GM18520 (cell line): ENCODE data around the gene CCL1.
"Not testable (repeated sequence)": the region's sequence is repeated elsewhere in the genome, so short reads cannot be mapped to it uniquely, and the experiment has no call there.

Experiments
- ATAC-seq: cut with Tn5 transposase; IDR thresholded peaks from one replicate; pipeline ENCODE4 v1.9.1; 2021; ENCODE audit not compliant: unreplicated experiment

Gene CCL1

DNA sequence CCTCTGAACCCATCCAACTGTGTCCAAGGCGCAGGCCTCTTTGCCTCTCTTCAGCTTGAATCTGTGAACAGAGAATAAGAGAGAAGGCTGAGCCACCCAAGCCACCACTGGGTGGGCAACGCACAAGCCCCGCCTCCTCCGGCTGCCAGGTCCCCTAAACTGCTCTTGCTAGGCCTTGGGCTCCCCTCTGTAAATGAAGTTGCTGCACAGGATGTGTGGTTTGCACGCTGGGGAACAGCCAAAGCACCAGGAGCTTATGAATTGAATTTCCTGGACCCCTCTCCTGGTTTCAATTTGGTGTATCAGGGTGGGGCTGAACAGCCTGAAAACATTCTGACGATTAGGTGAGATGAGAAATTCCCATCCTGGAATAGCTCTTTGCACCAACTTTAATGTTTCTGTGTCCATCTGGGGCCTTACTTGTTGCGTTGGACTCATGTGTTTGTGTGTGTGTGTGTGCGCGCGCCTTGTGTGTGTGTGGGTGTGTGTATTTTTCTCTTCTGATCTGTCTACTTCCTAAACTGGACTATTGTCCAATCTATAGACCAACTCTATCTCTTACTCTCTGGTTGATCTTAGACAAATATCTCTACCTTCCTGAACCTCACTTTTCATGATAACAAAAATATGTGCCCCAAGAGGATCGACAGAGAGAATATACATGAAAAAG, 2.3 kb downstream of the CCL1 start:
- no peak for ATAC-seq

DNA sequence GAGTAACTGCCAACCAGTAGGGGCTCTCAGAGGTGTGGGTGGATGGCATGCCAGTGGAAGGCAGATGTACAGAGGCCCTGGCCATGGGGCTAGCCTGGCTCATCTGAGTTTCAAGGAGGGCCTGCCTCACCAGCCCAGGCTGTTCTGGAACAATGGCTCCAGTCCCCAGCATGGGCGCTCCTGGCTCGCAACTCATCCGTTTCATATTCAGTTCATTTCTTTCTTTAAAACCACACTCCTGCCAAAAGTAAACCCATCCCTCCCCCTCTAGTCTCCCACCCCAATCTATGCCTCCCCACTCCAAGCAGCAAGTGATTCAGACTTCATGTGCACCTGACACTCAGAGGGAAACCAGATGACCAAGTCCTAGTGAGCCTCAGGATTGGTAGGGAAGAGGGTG, 4.4 kb downstream of the CCL1 start:
- no peak for ATAC-seq

DNA sequence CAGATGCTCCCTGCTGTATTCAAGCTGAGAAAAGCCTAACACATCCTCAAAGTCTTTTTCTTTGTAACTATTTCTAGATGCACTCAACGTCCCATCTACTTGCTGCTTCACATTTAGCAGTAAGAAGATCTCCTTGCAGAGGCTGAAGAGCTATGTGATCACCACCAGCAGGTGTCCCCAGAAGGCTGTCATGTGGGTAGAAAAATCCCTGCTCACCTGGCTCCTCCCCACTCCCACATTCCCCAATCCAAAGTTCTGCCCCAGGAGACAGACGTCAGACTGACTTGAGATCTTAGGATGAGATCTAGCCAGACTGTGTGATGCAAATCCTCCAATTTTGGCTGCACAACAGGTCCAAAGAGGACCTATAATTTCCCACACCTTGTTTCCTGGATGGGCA, 5.6 kb downstream of the CCL1 start:
- ATAC-seq = no peak

DNA sequence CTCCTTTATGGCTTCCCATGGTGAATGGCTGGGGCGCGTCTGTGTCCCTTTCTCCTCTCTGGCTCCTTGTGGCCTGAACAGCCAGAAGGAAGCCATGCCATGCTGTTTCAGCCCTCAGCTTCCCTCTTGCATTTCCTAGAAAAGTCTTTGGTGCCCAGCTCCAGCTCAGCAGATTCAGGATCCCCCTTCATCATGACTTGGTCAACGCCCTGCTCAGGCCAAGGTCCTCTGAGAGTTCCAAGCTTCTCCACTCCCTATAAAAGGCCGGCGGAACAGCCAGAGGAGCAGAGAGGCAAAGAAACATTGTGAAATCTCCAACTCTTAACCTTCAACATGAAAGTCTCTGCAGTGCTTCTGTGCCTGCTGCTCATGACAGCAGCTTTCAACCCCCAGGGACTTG, 6.8 kb downstream of the CCL1 start, which contains the start of gene CCL13:
Gene CCL13, plus strand, starts transcription at position 287 of the 400 bp plus-strand sequence. Its CDS starts 47 bp downstream, at position 334.
- no peak for ATAC-seq

DNA sequence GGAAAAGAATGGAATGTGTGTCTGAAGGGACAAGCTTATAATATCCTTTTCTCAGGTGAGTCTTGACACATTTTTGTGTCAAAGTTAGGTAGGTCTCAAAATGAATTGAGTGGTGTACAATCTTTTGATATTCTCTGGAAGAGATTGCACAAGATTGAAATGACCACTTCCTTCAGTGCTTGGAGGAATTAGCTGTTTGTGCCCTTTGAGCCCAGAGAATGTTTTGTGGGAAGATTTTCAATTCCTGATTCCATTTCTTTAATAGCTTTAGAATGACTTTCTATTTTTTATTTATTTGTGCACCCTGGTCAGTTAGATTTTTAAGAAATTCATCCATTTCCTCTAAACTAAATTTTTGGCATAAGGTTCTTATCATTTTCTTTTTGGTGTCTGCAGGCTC, 8.4 kb downstream of the CCL1 start:
- no peak for ATAC-seq

DNA sequence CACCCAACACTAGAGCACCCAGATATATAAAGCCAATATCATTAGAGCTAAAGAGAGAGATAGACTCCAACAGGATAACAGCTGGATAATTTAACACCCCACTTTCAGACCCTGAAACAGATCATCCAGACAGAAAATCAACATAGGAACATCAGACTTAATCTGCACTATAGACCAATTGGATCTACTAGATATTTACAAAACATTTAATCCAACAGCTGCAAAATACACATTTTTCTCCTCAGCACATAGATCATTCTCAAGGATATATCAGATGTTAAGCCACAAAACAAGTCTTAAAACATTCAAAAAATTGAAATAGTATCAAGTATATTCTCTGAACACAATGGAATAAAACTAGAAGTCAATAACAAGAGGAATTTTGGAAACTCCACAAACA, 10.8 kb downstream of the CCL1 start:
- no peak for ATAC-seq

DNA sequence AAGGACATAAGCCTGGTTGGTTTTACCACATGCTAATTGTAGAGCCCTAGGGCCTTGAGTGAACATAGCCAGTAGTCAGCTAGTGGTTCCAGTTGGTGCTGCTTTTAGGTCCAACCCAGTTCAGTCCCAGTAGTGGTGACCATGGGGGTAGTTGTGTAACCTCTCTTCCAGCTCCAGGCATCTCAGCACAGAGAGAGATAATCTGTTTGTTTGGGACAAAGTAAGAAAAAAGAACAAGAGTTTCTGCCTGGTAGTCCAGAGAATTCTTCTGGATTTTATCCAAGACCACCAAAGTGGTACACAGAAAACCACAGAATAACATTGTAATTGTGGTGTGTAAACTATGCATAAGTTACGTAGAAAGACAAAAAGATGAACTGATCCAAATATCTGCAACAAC, 11.9 kb downstream of the CCL1 start:
- ATAC-seq = no peak

DNA sequence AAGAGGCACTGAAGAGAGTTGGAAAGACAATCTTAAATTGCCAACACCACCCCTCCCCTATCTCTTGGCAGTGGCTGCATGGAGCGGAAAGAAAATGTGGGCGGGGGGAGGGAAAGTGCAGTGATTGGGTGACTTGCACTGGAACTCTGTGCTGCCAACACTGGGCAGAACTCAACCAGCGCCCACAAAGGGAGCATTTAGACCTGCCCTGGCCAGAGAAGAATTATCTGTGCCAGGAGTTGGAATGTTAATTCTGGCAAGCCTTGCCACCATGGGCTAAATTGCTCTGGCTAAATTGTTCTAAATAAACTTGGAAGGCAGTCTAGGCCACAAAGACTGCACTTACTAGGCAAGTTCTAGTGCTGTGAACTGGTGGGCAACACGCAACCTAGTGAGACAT, 13.3 kb downstream of the CCL1 start:
- ATAC-seq = no peak

DNA sequence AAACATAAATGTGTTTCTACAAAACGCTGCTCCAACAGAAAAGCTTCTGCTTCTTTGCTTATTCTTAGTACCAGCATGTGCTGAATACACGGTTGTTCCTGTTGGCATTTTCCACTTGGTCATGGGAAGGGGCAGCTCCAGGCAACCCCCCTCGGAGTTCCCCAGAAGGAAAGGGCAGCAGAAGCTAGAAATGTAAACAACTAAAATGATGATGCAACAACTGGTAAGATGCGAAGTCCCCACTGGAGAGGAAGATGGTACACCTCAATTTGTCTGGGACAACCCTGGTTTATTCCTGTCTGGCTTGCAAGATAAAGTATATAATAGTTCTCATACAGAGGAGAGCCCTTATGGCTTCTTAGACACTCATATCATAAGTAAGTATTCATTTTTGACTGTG, 16.0 kb downstream of the CCL1 start:
- ATAC-seq = no peak

DNA sequence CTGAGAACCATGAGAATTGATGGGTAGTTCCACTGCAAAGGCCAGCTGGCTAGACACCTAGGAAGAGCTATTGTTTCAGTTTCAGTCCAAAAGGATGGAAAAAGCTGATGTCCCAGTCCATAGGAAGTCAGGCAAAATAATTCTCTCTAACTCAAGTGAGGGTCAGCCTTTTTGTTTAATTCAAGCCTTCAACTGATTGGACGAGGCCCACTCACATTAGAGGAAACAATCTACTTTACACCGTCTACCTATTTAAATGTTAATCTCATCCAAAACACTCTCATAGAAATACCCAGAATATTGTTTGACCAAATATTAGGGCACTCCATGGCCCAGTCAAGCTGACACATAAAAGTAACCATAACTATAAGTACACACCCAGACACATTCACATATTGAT, 21.1 kb downstream of the CCL1 start:
- no peak for ATAC-seq

DNA sequence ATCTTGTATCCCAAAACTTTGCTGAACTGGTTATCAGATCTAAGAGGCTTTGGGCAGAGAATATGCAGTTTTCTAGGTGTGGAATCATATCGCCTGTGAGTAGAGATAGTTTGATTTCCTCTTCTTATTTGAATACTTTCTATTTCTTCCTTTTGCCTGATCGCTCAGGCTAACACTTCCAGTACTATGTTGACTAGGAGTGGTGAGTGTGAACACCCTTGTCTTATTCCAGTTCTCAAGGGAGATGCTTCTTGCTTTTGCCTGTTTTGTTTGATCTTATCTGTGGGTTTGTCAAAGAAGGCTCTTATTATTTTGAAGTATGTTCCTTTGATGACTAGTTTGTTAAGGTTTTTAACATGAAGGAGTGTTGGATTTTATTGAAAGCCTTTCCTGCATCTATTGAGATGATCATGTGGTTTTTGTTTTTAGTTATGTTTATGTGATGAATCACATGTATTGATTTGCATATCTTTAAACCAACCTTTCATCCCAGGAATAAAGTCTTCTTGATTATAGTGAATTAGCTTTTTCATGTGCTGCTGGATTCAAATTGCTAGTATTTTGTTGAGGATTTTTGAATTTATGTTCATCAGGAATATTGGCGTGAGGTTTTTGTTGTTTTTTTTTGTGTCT, 23.8 kb downstream of the CCL1 start:
- no peak for ATAC-seq

DNA sequence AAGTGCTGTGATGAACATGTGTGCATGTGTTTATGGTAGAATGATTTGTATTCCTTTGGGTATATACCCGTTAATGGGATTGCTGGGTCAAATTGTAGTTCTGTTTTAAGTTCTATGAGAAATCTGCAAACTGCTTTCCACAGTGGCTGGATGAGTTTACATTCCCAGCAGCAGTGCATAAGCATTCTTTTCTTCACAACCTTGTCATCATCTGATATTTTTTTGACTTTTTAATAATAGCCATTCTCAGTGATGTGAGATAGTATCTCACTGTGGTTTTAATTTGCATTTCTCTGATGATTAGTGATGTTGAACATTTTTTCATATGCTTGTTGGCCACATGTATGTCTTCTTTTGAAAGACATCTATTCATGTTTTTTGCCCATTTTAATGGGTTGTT, 25.3 kb downstream of the CCL1 start:
- ATAC-seq = no peak

DNA sequence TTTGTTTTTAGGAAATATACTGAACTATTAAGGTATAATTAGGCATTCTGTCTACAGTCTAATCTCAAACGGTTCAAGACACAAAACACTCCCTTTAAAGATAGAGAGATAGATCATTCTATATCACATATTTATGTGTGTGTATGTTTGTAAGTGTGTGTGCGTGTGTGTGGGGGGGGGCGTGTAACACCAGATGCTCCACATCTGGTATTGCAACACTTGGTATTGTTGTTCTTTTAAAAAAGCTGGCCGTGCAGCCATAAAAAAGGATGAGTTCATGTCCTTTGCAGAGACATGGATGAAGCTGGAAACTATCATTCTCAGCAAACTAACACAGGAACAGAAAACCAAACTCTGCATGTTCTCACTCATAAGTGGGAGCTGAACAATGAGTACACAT, 35.5 kb downstream of the CCL1 start:
- not testable (repeated sequence) for ATAC-seq

DNA sequence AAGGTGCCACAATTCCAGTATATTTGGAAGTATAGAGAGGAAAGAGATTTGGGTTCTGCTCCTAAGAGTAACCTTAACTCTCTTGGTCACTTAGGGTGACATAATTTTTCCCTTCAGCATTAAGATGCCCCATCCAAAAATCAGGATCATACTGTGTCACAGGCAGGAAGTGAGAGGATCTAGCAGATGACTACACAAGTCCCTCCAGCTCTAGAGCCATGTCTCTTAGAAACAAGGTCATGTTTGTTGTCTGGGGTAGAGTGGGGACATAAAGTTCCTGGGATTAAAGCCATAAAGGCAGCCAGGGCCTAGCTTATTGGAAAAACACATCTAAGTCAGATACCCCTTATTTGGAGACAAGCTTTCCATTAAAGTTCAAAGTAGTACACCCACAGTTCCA, 41.1 kb downstream of the CCL1 start:
- ATAC-seq = no peak

DNA sequence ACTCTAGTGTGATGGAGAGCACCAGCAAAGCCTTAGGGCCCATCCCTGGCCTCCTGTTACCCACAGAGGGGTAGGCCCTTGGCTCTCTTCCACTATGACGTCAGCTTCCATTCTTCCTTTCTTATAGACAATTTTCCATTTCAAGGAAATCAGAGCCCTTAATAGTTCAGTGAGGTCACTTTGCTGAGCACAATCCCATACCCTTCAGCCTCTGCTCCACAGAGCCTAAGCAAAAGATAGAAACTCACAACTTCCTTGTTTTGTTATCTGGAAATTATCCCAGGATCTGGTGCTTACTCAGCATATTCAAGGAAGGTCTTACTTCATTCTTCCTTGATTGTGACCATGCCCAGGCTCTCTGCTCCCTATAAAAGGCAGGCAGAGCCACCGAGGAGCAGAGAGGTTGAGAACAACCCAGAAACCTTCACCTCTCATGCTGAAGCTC, 44.0 kb downstream of the CCL1 start, which contains the start of gene CCL8:
Gene CCL8, plus strand, starts transcription at position 397 of the 445 bp plus-strand sequence. CDS start 67 bp downstream, outside the sequence.
- no peak for ATAC-seq

DNA sequence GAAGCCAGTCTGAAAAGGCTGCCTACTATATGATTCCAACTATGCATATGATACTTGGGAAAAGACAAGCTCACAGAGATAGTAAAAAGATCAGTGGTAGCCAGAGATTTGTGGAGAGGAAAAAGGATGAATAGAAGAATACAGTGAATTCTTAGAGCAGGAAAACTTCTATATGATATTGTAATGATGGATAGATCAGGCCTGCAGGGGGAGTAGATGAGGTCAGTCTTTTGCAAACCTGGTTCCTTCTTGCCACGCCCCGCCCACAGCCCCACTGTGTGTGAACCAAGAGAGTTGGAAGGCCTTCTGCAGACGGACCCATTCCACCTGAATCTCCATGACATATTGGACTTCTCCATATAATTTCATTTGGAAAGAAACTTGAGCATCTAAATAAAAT, 44.6 kb downstream of the CCL1 start:
- ATAC-seq = no peak

DNA sequence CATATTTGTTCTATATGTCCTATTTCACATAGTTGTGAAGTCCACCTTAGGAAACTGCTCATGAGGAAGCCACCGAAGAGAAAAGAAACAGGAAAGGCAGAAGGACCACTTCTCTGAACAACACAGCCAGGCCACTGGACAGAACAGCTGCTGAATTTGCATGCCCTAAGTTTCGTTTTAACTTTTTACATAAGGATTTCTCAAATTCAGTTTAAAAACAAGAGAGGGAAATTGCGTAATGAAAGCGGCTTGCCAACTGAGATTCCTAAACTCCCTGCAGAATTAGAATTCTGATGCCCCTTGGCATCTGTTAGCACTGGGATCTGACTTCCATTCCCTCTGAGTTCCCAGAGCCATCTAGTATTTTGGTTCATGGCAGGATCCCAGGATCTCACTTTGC, 48.8 kb downstream of the CCL1 start:
- ATAC-seq = no peak

DNA sequence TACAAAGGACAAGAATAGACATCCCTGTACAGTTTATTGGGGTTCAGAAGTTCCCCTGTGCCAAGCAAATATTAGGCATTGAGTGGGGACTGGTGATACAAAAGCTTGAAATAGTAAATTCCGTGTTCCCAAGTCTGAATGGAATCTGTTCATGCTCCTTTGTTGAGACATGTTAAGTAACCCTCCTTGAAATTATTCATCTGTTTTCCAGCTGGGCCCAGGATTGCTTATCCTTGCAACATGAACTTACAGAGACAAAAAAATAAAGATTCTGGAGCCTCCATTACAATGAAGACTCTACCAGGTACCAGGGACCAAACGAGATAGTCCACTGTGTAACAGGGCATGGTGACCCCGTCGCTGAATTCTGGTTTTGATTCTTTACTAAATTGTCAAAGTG, 49.9 kb downstream of the CCL1 start:
- ATAC-seq = no peak

DNA sequence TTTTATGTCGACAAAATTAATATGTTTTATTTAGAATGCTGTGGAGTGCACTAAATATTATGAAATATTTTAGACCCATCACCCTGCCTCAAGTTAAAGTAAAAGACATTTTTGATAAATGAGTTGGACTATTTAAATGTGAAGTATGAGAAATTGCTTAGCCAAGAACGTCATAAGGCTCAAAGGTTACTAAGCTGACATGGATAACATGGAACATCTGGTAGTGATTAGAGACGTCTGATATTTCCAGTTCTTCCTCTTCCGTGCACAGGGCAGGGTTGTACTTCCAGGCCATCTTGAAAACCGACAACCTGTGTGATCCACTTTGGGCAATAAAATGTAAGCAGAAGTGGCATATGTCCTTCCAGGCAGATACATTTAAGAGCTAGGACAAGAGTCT, 51.0 kb downstream of the CCL1 start:
- no peak for ATAC-seq

DNA sequence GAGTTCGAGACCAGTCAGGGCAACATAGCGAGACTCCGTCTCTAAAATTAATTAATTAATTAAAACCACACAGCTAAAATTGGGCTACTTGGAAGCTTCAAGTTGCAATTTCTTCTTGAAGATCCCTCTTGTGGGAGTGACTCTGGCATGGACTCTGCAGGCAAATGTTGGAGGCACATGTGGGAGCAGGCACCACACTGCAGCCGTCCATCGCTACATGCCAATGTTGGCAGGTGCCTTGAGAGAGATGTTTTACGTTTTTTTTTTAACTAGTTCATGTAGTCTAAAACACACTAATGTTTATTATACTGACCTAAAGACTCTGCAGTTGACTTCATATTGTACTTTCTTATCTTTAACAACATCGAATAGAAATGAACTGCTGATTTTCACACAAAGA, 51.7 kb downstream of the CCL1 start:
- no peak for ATAC-seq
